GM23248 (cell line): Measurements from ENCODE around the gene RPL29. TPM values are rescaled to one million over a fixed set of nuclear protein-coding genes. Genes with fewer than 3 reads are reported as not detected.

Source experiments
- DNase-seq: peaks from one replicate; pipeline ENCODE4 v3.0.0-alpha.2; 2015
- H2AFZ ChIP-seq: fragments of 200-600 bp; sonication (generic); 2 replicates; pipeline ENCODE4 v1.6.1; 2016; ENCODE audit warnings: antibody characterized with exemption
- H3F3A ChIP-seq: fragments of 200-600 bp; sonication (generic); 2 replicates; pipeline ENCODE4 v1.6.1; 2016; ENCODE audit warnings: mild to moderate bottlenecking, antibody characterized with exemption, mixed run types; ENCODE audit not compliant: insufficient read depth
- H3K27ac ChIP-seq: fragments of 200-600 bp; sonication (generic); 2 replicates; pipeline ENCODE4 v1.5.1; 2016; ENCODE audit warnings: mild to moderate bottlenecking
- H3K27me3 ChIP-seq: fragments of 200-600 bp; sonication (generic); replicated peaks from 2 replicates; pipeline ENCODE4 v1.6.1; 2016; ENCODE audit warnings: mild to moderate bottlenecking; ENCODE audit not compliant: insufficient read depth
- H3K36me3 ChIP-seq: fragments of 200-600 bp; sonication (generic); 2 replicates; pipeline ENCODE4 v1.6.1; 2016; ENCODE audit warnings: low read depth, mild to moderate bottlenecking
- H3K4me1 ChIP-seq: fragments of 200-600 bp; sonication (generic); 2 replicates; pipeline ENCODE4 v1.6.1; 2016; ENCODE audit warnings: mild to moderate bottlenecking; ENCODE audit not compliant: insufficient read depth
- H3K4me2 ChIP-seq: fragments of 200-600 bp; sonication (generic); one replicate; pipeline ENCODE4 v1.6.1; 2016; ENCODE audit warnings: mild to moderate bottlenecking; ENCODE audit not compliant: unreplicated experiment
- H3K4me3 ChIP-seq: fragments of 200-600 bp; sonication (generic); 2 replicates; pipeline ENCODE4 v1.5.1; 2016; ENCODE audit warnings: mild to moderate bottlenecking
- H3K79me2 ChIP-seq: fragments of 200-600 bp; sonication (generic); 2 replicates; pipeline ENCODE4 v1.6.1; 2016; ENCODE audit warnings: mild to moderate bottlenecking; ENCODE audit not compliant: insufficient read depth
- H3K9ac ChIP-seq: fragments of 200-600 bp; sonication (generic); 2 replicates; pipeline ENCODE4 v1.6.1; 2016; ENCODE audit warnings: mild to moderate bottlenecking
- H3K9me2 ChIP-seq: fragments of 200-600 bp; sonication (generic); 2 replicates; pipeline ENCODE4 v1.6.1; 2016; ENCODE audit warnings: mixed run types, mild to moderate bottlenecking, moderate library complexity; ENCODE audit not compliant: insufficient read depth
- H3K9me3 ChIP-seq: fragments of 200-600 bp; sonication (generic); one replicate; pipeline ENCODE4 v1.6.1; 2017; ENCODE audit warnings: low read depth
- H4K20me1 ChIP-seq: fragments of 200-600 bp; sonication (generic); 2 replicates; pipeline ENCODE4 v1.6.0; 2016; ENCODE audit not compliant: insufficient read depth
- EZH2 ChIP-seq: fragments of 200-600 bp; sonication (generic); IDR thresholded peaks from 2 replicates; pipeline ENCODE4 v1.6.1; 2018; ENCODE audit warnings: antibody characterized with exemption, mild to moderate bottlenecking; ENCODE audit not compliant: insufficient read depth, poor library complexity, severe bottlenecking
- EZH2phosphoT487 ChIP-seq: fragments of 200-600 bp; sonication (generic); IDR thresholded peaks from 2 replicates; pipeline ENCODE4 v1.6.1; 2018; ENCODE audit warnings: antibody characterized with exemption, moderate library complexity, mild to moderate bottlenecking, low read depth; ENCODE audit not compliant: insufficient read depth
- WGBS, 2 experiments: methylation state at CpG; one replicate each; pipeline ENCODE4 v1.1.6; 2015 to 2017; ENCODE audit warnings: low lambda C conversion rate in 2 of 2, low coverage in 1 of 2; ENCODE audit errors: missing lambda C conversion rate in 2 of 2; 5-methylcytosine and 5-hydroxymethylcytosine counted together
- in situ Hi-C: fragments of 300-500 bp; cut with MboI; formaldehyde crosslinking; loops from 2 replicates; pipeline ENCODE4 v1.15.0; 2020
- polyA plus RNA-seq: library from polyadenylated mRNA; unstranded; fragments of >200 nt; fragmentation: Nextera tagmentation; extraction: Ambion mirVana; gene quantifications from 2 replicates; pipeline ENCODE4 v1.2.1, GENCODE V29; 2016
- total RNA-seq: library from RNA; depleted of rRNA; stranded (reverse); fragments of >200 nt; shearing (Covaris generic); gene quantifications from 2 replicates; pipeline ENCODE4 v1.2.3, GENCODE V29; 2014

The RPL29 gene
- total and polyA plus RNA-seq, 2 experiments from 2014 or later, result 690 to 1,164 TPM

DNA sequence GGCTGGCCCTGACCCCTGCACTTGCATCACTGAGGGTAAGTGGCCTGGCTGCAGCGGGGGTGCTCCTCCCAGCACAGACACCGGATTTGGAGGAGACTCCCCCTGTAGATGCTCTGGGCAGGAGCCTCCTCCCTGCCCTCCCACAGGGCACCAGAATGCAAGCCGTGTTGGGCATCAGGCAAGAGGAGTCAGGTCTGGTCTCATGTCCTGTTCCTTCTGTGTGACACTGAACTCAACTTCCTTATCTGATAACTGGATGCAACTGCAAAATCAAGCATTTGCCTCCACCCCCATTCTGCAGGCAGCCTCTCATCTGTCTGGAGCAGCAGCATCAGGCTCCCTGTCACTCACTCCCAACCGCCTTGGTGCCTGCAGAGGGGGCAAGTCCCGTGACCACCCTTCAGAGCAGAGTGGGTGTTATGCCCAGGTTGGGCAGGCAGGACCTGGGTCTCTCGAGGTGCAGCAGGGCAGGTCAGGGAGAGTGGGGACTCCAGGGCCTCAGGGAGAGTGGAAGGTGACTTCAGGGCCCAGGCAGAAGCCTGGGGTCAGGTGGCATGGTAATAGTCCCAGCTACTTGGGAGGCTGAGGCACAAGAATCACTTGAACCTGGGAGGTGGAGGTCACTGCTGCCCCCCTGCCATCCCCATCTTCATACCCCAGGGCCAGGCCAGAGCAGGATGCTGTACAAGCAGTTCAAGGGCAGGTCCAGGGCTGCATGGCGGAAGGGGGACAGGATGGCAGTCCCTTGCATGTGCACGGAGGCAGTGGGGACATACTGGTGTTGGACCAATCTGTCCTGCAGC lies 10.5 kb upstream of the RPL29 start:
- Histone ChIP-seq H2AFZ (peak overlapping the region; percentile 35), H3F3A (no peaks in the 10 kb centered on the region), H3K36me3 (no peaks in the 10 kb centered on the region), H3K9ac (no peak overlapping the region), H3K9me2 (no peaks in the 10 kb centered on the region), H3K27ac (no peak overlapping the region), H3K4me3 (no peak overlapping the region), H3K4me2 (peak overlapping the region; percentile 52), H3K79me2 (no peaks in the 10 kb centered on the region), H3K27me3 (no peaks in the 10 kb centered on the region), H3K9me3 (no peaks in the 10 kb centered on the region), H3K4me1 (peaks cover 12% of the 10 kb centered on the region), H4K20me1 (no peaks in the 10 kb centered on the region)
- WGBS, 2 experiments, result 31 to 37% methylated on average over 8 of the region's 8 CpGs
- DNase-seq, result no peak
- TF ChIP-seq EZH2 (no peak), EZH2phosphoT487 (no peak)
- in situ Hi-C loops, result loop anchor here (10.0 kb wide), 1 partner anchor 109 kb away; no protein-coding TSS in a partner anchor

DNA sequence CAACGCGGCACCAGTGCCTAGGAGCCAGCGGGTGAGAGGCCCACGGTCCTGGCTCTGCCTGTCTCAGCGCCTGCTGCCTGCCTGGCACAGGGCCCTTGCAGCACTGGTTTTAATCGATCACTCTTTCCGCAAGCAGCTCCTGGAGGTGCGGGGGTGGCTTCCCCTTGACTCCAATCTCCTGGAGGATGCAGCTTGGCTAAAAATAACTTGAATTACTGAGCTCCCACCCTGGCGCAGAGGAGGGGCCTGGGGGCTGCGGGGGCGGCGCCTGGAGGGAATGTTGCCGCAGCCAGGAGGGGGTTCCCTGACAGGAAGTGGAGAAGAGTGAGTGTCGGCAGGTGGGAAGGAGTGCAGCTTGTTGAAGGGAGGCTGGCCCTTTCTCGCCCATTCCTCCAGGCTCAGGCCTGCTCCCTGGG lies 9.9 kb upstream of the RPL29 start:
- Histone ChIP-seq H3K27me3 (no peaks in the 10 kb centered on the region), H3K9me3 (no peaks in the 10 kb centered on the region), H4K20me1 (no peaks in the 10 kb centered on the region), H3K9me2 (no peaks in the 10 kb centered on the region), H3K79me2 (no peaks in the 10 kb centered on the region), H2AFZ (peak overlapping the region; percentile 35), H3K4me1 (peaks cover 12% of the 10 kb centered on the region), H3K27ac (no peak overlapping the region), H3K36me3 (no peaks in the 10 kb centered on the region), H3K4me3 (no peak overlapping the region), H3F3A (no peaks in the 10 kb centered on the region), H3K4me2 (peak overlapping the region; percentile 52), H3K9ac (peak overlapping the region; percentile 32; the same call in 1 of the 2 replicates)
- DNase-seq, result peak; percentile 85
- in situ Hi-C loops, result loop anchor here (10.0 kb wide), 1 partner anchor 109 kb away; no protein-coding TSS in a partner anchor
- WGBS, 2 experiments, result 4% methylated on average over 13 to 15 of the region's 15 CpGs
- no peak for TF ChIP-seq EZH2
- no peak for TF ChIP-seq EZH2phosphoT487

DNA sequence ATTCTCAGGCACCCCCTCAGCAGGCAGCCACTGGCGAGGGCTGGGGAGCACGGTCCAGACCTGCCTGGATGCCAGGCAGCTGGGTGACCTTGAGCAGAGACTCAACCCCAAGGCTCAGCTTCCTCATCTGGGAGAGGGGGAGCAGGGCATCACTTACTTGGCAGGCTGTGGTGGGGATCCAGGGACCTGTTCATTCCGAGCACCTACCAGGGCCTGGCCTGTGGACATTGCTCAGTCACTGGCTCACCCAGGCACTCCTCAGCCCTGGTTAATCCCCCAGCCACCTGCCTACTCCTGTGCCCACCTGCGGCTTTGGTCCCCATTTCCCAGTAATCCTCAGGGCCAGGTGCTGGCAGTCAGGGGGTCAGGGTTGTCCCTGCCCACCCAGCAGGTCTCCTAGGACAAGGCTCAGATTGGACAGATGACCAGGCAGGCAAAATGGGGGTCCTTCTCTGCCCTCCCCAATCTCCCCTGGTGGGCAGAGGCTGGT lies 9.3 kb upstream of the RPL29 start:
- DNase-seq, result no peak
- Histone ChIP-seq H3K9ac (peak overlapping the region; percentile 32; the same call in 1 of the 2 replicates), H2AFZ (peak overlapping the region; percentile 35), H4K20me1 (no peaks in the 10 kb centered on the region), H3K9me3 (no peaks in the 10 kb centered on the region), H3F3A (no peaks in the 10 kb centered on the region), H3K4me2 (peak overlapping the region; percentile 52), H3K4me3 (no peak overlapping the region), H3K79me2 (no peaks in the 10 kb centered on the region), H3K27ac (no peak overlapping the region), H3K9me2 (no peaks in the 10 kb centered on the region), H3K36me3 (no peaks in the 10 kb centered on the region), H3K4me1 (peaks cover 12% of the 10 kb centered on the region), H3K27me3 (no peaks in the 10 kb centered on the region)
- 92 to 96% methylated on average over 4 of the region's 4 CpGs for WGBS, 2 experiments
- no peak for TF ChIP-seq EZH2
- in situ Hi-C loops, result loop anchor here (10.0 kb wide), 1 partner anchor 110 kb away; no protein-coding TSS in a partner anchor

DNA sequence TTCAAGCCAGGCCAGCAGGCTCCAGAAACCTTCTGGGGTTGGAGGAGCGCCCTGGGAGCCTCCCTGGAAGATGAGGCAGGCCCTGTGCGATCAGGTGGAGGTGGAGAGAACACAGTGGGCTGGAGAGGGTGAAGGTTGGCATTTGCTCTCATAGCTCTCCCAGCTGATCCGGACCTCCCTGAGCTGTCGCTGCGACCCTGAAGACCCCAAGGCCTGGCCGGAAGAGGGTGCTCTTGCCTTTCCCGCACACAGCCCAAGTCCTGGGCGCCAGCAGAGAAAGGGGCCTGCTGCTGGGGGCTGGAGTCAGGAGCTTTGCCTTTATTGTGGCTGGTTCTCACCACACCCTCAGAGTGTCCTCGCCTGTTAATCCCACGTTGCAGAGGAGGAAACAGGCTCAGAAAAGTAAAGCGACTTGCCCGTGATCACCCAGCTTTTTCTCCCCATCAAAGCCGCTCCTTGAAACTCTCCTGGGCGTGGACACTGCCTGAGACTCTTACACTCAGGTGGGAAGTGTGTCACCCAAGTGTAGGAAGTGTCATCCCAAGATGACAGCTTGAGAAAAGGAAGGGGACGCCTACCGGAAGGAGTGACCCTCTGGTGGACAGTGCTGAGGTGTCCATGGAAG lies 8.6 kb upstream of the RPL29 start:
- Histone ChIP-seq H3K4me2 (no peak overlapping the region), H3K27me3 (no peaks in the 10 kb centered on the region), H3K4me3 (no peak overlapping the region), H4K20me1 (no peaks in the 10 kb centered on the region), H3K9me3 (no peaks in the 10 kb centered on the region), H3K9me2 (no peaks in the 10 kb centered on the region), H3K4me1 (peaks cover 12% of the 10 kb centered on the region), H3F3A (no peaks in the 10 kb centered on the region), H3K36me3 (no peaks in the 10 kb centered on the region), H3K27ac (no peak overlapping the region), H3K79me2 (no peaks in the 10 kb centered on the region), H2AFZ (no peak overlapping the region), H3K9ac (no peak overlapping the region)
- WGBS, 2 experiments, result 73 to 74% methylated on average over 16 of the region's 16 CpGs
- no peak for TF ChIP-seq EZH2
- DNase-seq, result peak; percentile 26
- in situ Hi-C loops, result loop anchor here (10.0 kb wide), 1 partner anchor 111 kb away; no protein-coding TSS in a partner anchor
